HepG2 (cell line): ENCODE data around the gene ULK4. TPM values are rescaled to one million over a fixed set of nuclear protein-coding genes. Genes with fewer than 3 reads are reported as not detected.

Experiments used
- ATAC-seq: fragments of 200-7000 bp; cut with Tn5 transposase; 3 replicates; pipeline ENCODE4 v1.9.1; 2020; ENCODE audit warnings: mild to moderate bottlenecking, moderate library complexity
- BruUV-seq: library from RNA; stranded (reverse); fragments of 400-500 nt; replicated peaks from 2 replicates; lab custom pipeline; 2021; lab: Mats Ljungman, UMichigan
- CTCF ChIA-PET: fragments of 300-600 bp; formaldehyde crosslinking; extraction: SDS; loops from one replicate; lab custom pipeline; 2021; ENCODE audit warnings: low total read pairs, inconsistent platforms, low intra/inter-chr PET ratio; lab: Yijun Ruan, JAX
- POLR2A ChIA-PET: fragments of 350-600 bp; sonication (Branson Sonifier 250); formaldehyde crosslinking; loops from one replicate; lab custom pipeline; 2020; ENCODE audit warnings: antibody characterized with exemption, inconsistent platforms; lab: Yijun Ruan, JAX
- DNase-seq: peaks from one replicate; pipeline ENCODE4 v3.0.0-alpha.2; 2015; ENCODE audit warnings: low spot score
- FAIRE-seq: peaks from 3 replicates; lab custom pipeline; 2011; peaks lifted over from hg19 to GRCh38; lab: Jason Lieb, UNC
- H2AFZ ChIP-seq: one replicate; pipeline ENCODE4 v1.6.1; 2011; ENCODE audit warnings: low read length, inconsistent platforms
- H3K27ac ChIP-seq: fragments of 300-600 bp; 3 replicates; pipeline ENCODE4 v1.8.0; 2011; ENCODE audit warnings: mixed run types, mild to moderate bottlenecking, mixed read lengths, low read length, inconsistent platforms; ENCODE audit not compliant: insufficient read depth; ENCODE audit errors: extremely low read length
- H3K27me3 ChIP-seq, 2 experiments: fragments of 200-600 bp in 1 of 2; 2 replicates in 1 of 2; 3 replicates in 1 of 2; pipeline versions ENCODE4 v1.6.0 to v1.8.0; 2011; ENCODE audit warnings: low read length in 2 of 2, mild to moderate bottlenecking in 2 of 2, moderate library complexity in 2 of 2, inconsistent platforms in 1 of 2; ENCODE audit not compliant: insufficient read depth in 2 of 2, control insufficient read depth in 1 of 2
- H3K36me3 ChIP-seq, 2 experiments: fragments of 200-600 bp in 1 of 2; replicated peaks in 1 of 2; 2 replicates in 1 of 2; 3 replicates in 1 of 2; pipeline versions ENCODE4 v1.5.1 to v1.8.0; 2011; ENCODE audit warnings: low read length in 2 of 2, inconsistent platforms in 1 of 2; ENCODE audit not compliant: insufficient read depth in 2 of 2, control insufficient read depth in 1 of 2
- H3K4me1 ChIP-seq: 2 replicates; pipeline ENCODE4 v1.5.1; 2012; ENCODE audit warnings: low read length, inconsistent platforms; ENCODE audit not compliant: insufficient read depth
- H3K4me2 ChIP-seq: 2 replicates; pipeline ENCODE4 v1.6.0; 2011; ENCODE audit warnings: low read depth, low read length, inconsistent platforms
- H3K4me3 ChIP-seq, 3 experiments: fragments of 200-600 bp in 1 of 3; sonication (generic), shearing (Covaris generic) in 1 of 3; replicated peaks in 1 of 3; 2 replicates each; pipeline ENCODE4 v1.5.1; 2011 to 2016; ENCODE audit warnings: low read length in 3 of 3, inconsistent platforms in 2 of 3, low read depth in 2 of 3, mild to moderate bottlenecking in 2 of 3, control low read depth in 1 of 3, mixed read lengths in 1 of 3; ENCODE audit not compliant: insufficient read depth in 1 of 3
- H3K79me2 ChIP-seq: one replicate; pipeline ENCODE4 v1.6.1; 2011; ENCODE audit warnings: low read length, inconsistent platforms; ENCODE audit not compliant: insufficient read depth
- H3K9ac ChIP-seq: 2 replicates; pipeline ENCODE4 v1.6.0; 2011; ENCODE audit warnings: mild to moderate bottlenecking, low read depth, low read length, inconsistent platforms; ENCODE audit not compliant: insufficient read depth
- H3K9me3 ChIP-seq: 2 replicates; pipeline ENCODE4 v1.5.1; 2012; ENCODE audit warnings: mild to moderate bottlenecking, low read length
- H4K20me1 ChIP-seq: 2 replicates; pipeline ENCODE4 v1.6.0; 2011; ENCODE audit warnings: inconsistent platforms, mild to moderate bottlenecking, low read length, moderate library complexity; ENCODE audit not compliant: insufficient read depth
- FOXC1 ChIP-seq: sonication (generic); formaldehyde crosslinking; IDR thresholded peaks from 2 replicates; pipeline ENCODE4 v1.8.0; 2022; ENCODE audit warnings: mild to moderate bottlenecking, missing genetic modification reagents, borderline replicate concordance
- KLF12 ChIP-seq: sonication (generic); formaldehyde crosslinking; IDR thresholded peaks from 2 replicates; pipeline ENCODE4 v1.4.0; 2020; ENCODE audit warnings: missing genetic modification reagents, borderline replicate concordance
- RFX1 ChIP-seq: fragments of 450-650 bp; IDR thresholded peaks from 2 replicates; pipeline ENCODE4 v1.6.1; 2017
- TCF12 ChIP-seq, 2 experiments: fragments of 450-650 bp in 1 of 2; sonication (generic) in 1 of 2; formaldehyde crosslinking in 1 of 2; IDR thresholded peaks; 2 replicates each; pipeline versions ENCODE4 v1.6.1 to v1.8.0; 2017 to 2022; ENCODE audit warnings: antibody characterized with exemption in 1 of 2, mild to moderate bottlenecking in 1 of 2, missing genetic modification reagents in 1 of 2, moderate library complexity in 1 of 2
- ZNF101 ChIP-seq: sonication (generic); formaldehyde crosslinking; IDR thresholded peaks from 2 replicates; pipeline ENCODE4 v1.4.0; 2020; ENCODE audit warnings: mild to moderate bottlenecking, low read depth, missing genetic modification reagents, borderline replicate concordance
- ZNF44 ChIP-seq: sonication (generic); formaldehyde crosslinking; IDR thresholded peaks from 2 replicates; pipeline ENCODE4 v1.5.1; 2020; ENCODE audit warnings: mild to moderate bottlenecking, missing genetic modification reagents
- ZNF468 ChIP-seq: sonication (generic); formaldehyde crosslinking; IDR thresholded peaks from 2 replicates; pipeline ENCODE4 v1.8.0; 2022; ENCODE audit warnings: mild to moderate bottlenecking, moderate library complexity, missing genetic modification reagents
- WGBS: methylation state at CpG from one replicate; pipeline ENCODE4 v1.1.6; 2017; ENCODE audit warnings: low lambda C conversion rate; 5-methylcytosine and 5-hydroxymethylcytosine counted together
- in situ Hi-C: cut with HindIII; loops from 2 replicates; pipeline ENCODE4 v1.10.0; 2017; ENCODE audit warnings: low pct_unique_long_range_greater_than_20kb; ENCODE audit not compliant: extremely low pct_ligation_motif_present
- intact Hi-C: fragments of 100-400 bp; cut with micrococcal nuclease; formaldehyde crosslinking; loops from one replicate; pipeline ENCODE4 v1.10.0; 2022; ENCODE audit not compliant: unreplicated experiment
- polyA plus RNA-seq, 8 experiments: library from polyadenylated mRNA; depleted of rRNA in 3 of 8; stranded (reverse) in 7 of 8; unstranded in 1 of 8; fragments of >200 nt; fragmentation: Illumina TruSeq in 4 of 8; extraction: Trizol in 4 of 8; gene quantifications; 2 replicates each; pipeline versions ENCODE4 v1.2.1 to v1.2.3, GENCODE V29; 2011 to 2016; ENCODE audit warnings: low read depth in 4 of 8, missing spikeins in 1 of 8, mixed read lengths in 1 of 8; ENCODE audit not compliant: insufficient read depth in 1 of 8
- total RNA-seq, 5 experiments: library from RNA; depleted of rRNA; stranded (reverse); fragments of >200 nt; fragmentation: Illumina TruSeq; extraction: Trizol; gene quantifications; 2 replicates each; pipeline ENCODE4 v1.2.3, GENCODE V29; 2016; ENCODE audit warnings: low read depth in 1 of 5
- TF ChIP-seq, protein P1 (sequence below): IDR thresholded peaks from 2 replicates; pipeline ENCODE4 v1.6.1; 2018; ENCODE audit warnings: missing genetic modification reagents
- TF ChIP-seq, protein P2 (sequence below): fragments of 450-650 bp; IDR thresholded peaks from 2 replicates; pipeline ENCODE4 v1.6.1; 2016
- TF ChIP-seq, protein P3 (sequence below): sonication (generic); formaldehyde crosslinking; IDR thresholded peaks from 2 replicates; pipeline ENCODE4 v1.4.0; 2020; ENCODE audit warnings: missing genetic modification reagents, mild to moderate bottlenecking, borderline replicate concordance
- TF ChIP-seq, protein P4 (sequence below): sonication (generic); formaldehyde crosslinking; IDR thresholded peaks from 2 replicates; pipeline ENCODE4 v1.5.1; 2020; ENCODE audit warnings: mild to moderate bottlenecking, moderate library complexity, missing genetic modification reagents

ULK4 gene
- total and polyA plus RNA-seq, 2 of the 13 experiments (the other 11 are each of a cell fraction or from before 2014, with no cell fraction given), result 6.7 to 11.8 TPM

DNA sequence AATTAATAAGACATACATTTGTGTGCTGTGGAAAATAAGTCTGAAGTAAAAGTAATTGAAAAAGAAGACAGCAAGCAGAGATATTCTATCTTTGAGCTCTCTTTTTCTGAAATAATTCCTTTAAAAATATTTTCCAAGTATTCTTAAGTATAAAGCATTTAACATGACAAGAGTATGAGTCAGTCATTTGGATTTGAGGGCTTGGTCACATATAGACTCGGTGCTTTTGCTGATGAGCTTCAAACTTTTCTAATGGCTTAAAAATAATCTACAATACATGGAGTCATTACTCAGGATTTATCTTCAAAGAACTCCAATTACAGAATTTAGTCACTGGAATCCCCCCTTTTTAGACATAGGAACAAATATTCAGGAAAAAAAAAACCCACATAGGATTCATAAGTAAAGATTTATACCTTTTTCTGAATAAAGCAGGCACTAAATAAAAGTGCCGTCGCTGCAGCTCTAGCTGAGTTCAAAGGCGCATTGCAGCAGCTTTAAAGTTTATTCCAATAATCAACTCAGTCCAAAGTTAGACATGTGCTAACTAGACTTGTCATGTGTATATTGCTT, 615.1 kb downstream of the ULK4 start:
- Histone ChIP-seq H3K27ac (no peak overlapping the region), H3K27me3 (no peaks in the 10 kb centered on the region), H3K36me3 (no peaks in the 10 kb centered on the region), H2AFZ (no peak overlapping the region), H3K9ac (no peak overlapping the region), H4K20me1 (no peaks in the 10 kb centered on the region), H3K4me1 (peaks cover 6% of the 10 kb centered on the region; the same call in 1 of the 2 replicates), H3K9me3 (no peaks in the 10 kb centered on the region), H3K79me2 (no peaks in the 10 kb centered on the region), H3K4me2 (no peak overlapping the region), H3K4me3 (no peak overlapping the region)
- POLR2A ChIA-PET, result no interaction called here
- intact Hi-C loops (no loop called here), in situ Hi-C loops (no loop called here)
- no TSS peak for BruUV-seq
- ATAC-seq, result no peak
- no peak for DNase-seq
- CTCF ChIA-PET, result no interaction called here
- no peak for FAIRE-seq
- TF ChIP-seq, protein P1, sequence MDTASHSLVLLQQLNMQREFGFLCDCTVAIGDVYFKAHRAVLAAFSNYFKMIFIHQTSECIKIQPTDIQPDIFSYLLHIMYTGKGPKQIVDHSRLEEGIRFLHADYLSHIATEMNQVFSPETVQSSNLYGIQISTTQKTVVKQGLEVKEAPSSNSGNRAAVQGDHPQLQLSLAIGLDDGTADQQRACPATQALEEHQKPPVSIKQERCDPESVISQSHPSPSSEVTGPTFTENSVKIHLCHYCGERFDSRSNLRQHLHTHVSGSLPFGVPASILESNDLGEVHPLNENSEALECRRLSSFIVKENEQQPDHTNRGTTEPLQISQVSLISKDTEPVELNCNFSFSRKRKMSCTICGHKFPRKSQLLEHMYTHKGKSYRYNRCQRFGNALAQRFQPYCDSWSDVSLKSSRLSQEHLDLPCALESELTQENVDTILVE (CRISPR knock-in tag), result no peak
- TF ChIP-seq, protein P2, sequence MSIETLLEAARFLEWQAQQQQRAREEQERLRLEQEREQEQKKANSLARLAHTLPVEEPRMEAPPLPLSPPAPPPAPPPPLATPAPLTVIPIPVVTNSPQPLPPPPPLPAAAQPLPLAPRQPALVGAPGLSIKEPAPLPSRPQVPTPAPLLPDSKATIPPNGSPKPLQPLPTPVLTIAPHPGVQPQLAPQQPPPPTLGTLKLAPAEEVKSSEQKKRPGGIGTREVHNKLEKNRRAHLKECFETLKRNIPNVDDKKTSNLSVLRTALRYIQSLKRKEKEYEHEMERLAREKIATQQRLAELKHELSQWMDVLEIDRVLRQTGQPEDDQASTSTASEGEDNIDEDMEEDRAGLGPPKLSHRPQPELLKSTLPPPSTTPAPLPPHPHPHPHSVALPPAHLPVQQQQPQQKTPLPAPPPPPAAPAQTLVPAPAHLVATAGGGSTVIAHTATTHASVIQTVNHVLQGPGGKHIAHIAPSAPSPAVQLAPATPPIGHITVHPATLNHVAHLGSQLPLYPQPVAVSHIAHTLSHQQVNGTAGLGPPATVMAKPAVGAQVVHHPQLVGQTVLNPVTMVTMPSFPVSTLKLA, result peak; percentile 54
- WGBS, result 70% methylated on average over 4 of the region's 4 CpGs

DNA sequence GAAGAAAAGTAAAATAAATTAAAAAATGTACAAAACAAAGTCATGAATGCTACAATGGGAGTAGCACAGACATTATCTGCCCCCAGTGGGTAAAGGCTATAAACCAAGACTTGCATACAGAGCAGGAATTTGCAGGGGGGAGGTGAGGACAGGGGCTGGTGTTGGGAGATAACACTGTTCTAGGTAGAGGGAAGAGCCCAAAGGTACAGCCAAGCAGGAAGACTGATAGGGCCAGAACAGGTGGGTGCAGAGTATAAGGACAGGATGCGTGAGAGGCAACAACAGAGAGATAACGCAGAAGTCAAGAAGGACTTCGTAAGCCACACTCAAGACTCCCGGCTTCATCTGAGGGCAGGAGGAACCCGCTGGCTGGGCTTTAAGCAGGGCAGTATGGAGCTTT, 616.1 kb downstream of the ULK4 start:
- H3K36me3 ChIP-seq, result no peaks in the 10 kb centered on the region
- H3K9ac ChIP-seq, result no peak overlapping the region
- intact Hi-C loops (no loop called here), in situ Hi-C loops (no loop called here)
- no peaks in the 10 kb centered on the region for H3K9me3 ChIP-seq
- no peaks in the 10 kb centered on the region; a peak in 1 of 5 replicates for H3K27me3 ChIP-seq
- H3K4me1 ChIP-seq, result peaks cover 6% of the 10 kb centered on the region; the same call in 1 of the 2 replicates
- ChIA-PET CTCF (no interaction called here), POLR2A (no interaction called here)
- no peak for FAIRE-seq
- H3K79me2 ChIP-seq, result no peaks in the 10 kb centered on the region
- no peak for DNase-seq
- no TSS peak for BruUV-seq
- no peak overlapping the region for H3K4me2 ChIP-seq
- no peaks in the 10 kb centered on the region for H4K20me1 ChIP-seq
- 82% methylated on average over 5 of the region's 5 CpGs for WGBS
- no peak overlapping the region for H3K4me3 ChIP-seq
- no peak overlapping the region for H3K27ac ChIP-seq
- H2AFZ ChIP-seq, result no peak overlapping the region
- ATAC-seq, result peak; percentile 31; the same call in 1 of the 3 replicates
- TF ChIP-seq, protein P3, sequence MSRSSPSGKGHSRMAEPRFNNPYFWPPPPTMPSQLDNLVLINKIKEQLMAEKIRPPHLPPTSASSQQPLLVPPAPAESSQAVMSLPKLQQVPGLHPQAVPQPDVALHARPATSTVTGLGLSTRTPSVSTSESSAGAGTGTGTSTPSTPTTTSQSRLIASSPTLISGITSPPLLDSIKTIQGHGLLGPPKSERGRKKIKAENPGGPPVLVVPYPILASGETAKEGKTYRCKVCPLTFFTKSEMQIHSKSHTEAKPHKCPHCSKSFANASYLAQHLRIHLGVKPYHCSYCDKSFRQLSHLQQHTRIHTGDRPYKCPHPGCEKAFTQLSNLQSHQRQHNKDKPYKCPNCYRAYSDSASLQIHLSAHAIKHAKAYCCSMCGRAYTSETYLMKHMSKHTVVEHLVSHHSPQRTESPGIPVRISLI (CRISPR knock-in tag), result no peak
- no peak for TF ChIP-seq TCF12 (IDR thresholded peaks at IDR 0.05)
- no peak for TF ChIP-seq TCF12 (CRISPR knock-in tag; IDR thresholded peaks at IDR 0.05)
- TF ChIP-seq, protein P4, sequence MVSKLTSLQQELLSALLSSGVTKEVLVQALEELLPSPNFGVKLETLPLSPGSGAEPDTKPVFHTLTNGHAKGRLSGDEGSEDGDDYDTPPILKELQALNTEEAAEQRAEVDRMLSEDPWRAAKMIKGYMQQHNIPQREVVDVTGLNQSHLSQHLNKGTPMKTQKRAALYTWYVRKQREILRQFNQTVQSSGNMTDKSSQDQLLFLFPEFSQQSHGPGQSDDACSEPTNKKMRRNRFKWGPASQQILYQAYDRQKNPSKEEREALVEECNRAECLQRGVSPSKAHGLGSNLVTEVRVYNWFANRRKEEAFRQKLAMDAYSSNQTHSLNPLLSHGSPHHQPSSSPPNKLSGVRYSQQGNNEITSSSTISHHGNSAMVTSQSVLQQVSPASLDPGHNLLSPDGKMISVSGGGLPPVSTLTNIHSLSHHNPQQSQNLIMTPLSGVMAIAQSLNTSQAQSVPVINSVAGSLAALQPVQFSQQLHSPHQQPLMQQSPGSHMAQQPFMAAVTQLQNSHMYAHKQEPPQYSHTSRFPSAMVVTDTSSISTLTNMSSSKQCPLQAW, result no peak
- no peak for TF ChIP-seq ZNF101 (CRISPR knock-in tag)
- no peak for TF ChIP-seq KLF12 (CRISPR knock-in tag)
- TF ChIP-seq RFX1, result no peak
- no peak for TF ChIP-seq FOXC1 (CRISPR knock-in tag)
- no peak for TF ChIP-seq ZNF468
- TF ChIP-seq ZNF44 (CRISPR knock-in tag), result no peak
